DMS153 treated with DMSO at 0.1 percent for 48 hours (cell line): ENCODE results near the gene PLEKHN1.
"Not testable (repeated sequence)": the region's sequence is repeated elsewhere in the genome, so short reads cannot be mapped to it uniquely, and the experiment has no call there.

Experiments used
- DNase-seq: peaks from one replicate; lab custom pipeline; 2025; ENCODE audit not compliant: unreplicated experiment; lab: John Stamatoyannopoulos, UW

PLEKHN1 gene

GRCh38 chr1:942411-942821, 23.9 kb upstream of the PLEKHN1 start:
- no peak for DNase-seq

- no peak for DNase-seq
These were observed 23.3 kb upstream of the PLEKHN1 start for GRCh38 chr1:942864-943533.

GRCh38 chr1:943545-944340, 22.5 kb upstream of the PLEKHN1 start:
- DNase-seq, result no peak

GRCh38 chr1:944341-945325, 21.6 kb upstream of the PLEKHN1 start:
- DNase-seq, result no peak

- no peak for DNase-seq
These were observed 20.4 kb upstream of the PLEKHN1 start for GRCh38 chr1:945688-946556.

GRCh38 chr1:946811-947210, 19.5 kb upstream of the PLEKHN1 start:
- not testable (repeated sequence) for DNase-seq

- no peak for DNase-seq
These were observed 18.3 kb upstream of the PLEKHN1 start for GRCh38 chr1:947958-948357.

- DNase-seq, result no peak
These were observed 16.0 kb upstream of the PLEKHN1 start for GRCh38 chr1:950268-950667.

GRCh38 chr1:950881-951280, 15.4 kb upstream of the PLEKHN1 start:
- DNase-seq, result no peak

- DNase-seq, result no peak
These were observed 14.9 kb upstream of the PLEKHN1 start for GRCh38 chr1:951364-951763.

GRCh38 chr1:952201-952600, 14.1 kb upstream of the PLEKHN1 start:
- DNase-seq, result no peak

GRCh38 chr1:952603-953002, 13.7 kb upstream of the PLEKHN1 start:
- DNase-seq, result no peak

- DNase-seq, result no peak
These were observed 12.6 kb upstream of the PLEKHN1 start for GRCh38 chr1:953524-954320.

GRCh38 chr1:954927-955326, 11.4 kb upstream of the PLEKHN1 start:
- no peak for DNase-seq

- no peak for DNase-seq
These were observed 10.8 kb upstream of the PLEKHN1 start for GRCh38 chr1:955474-955873.

- DNase-seq, result no peak
These were observed 9.6 kb upstream of the PLEKHN1 start for GRCh38 chr1:956636-957035.

- DNase-seq, result peak; percentile 83
These were observed 7.2 kb upstream of the PLEKHN1 start, which contains the start of gene NOC2L for GRCh38 chr1:958823-959730. Gene NOC2L, minus strand, starts transcription at chr1:959256. Its CDS starts 16 bp downstream, at chr1:959240.

- DNase-seq, result no peak
These were observed 6.4 kb upstream of the PLEKHN1 start for GRCh38 chr1:959731-960362.
